GM12874 (cell line): Measurements from ENCODE around the gene FAM204A.

ENCODE experiments used
- CTCF ChIP-seq: IDR thresholded peaks from 2 replicates; pipeline ENCODE4 v1.5.1; 2011; ENCODE audit warnings: low read depth, mild to moderate bottlenecking, control low read depth, low read length, moderate library complexity; ENCODE audit not compliant: insufficient read depth

FAM204A gene

GRCh38 chr10:118256825-118257570 is 85.1 kb downstream of the FAM204A start:
- no peak for TF ChIP-seq CTCF

- TF ChIP-seq CTCF, result no peak
These were observed 85.9 kb downstream of the FAM204A start for GRCh38 chr10:118256209-118256608.

DNA sequence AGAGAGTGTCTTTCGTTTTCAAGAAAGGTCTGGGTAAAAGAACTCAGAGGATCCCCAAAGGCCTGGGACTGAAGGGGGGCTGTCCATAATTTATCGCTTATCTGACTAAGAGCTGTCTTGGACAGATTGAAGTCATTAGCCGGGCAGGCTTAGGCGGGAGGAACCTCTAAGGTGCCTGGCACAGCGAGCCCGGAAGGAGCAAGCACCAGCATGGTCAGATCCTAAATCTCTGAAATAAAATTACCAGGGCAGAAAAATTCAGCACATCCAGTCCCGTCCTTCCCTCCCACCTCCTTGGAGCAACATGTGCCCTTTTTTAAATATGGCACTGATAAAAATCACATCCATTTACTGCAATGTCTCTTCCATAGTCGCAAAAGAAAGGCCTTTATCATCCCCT is 86.8 kb downstream of the FAM204A start:
- TF ChIP-seq CTCF, result no peak

DNA sequence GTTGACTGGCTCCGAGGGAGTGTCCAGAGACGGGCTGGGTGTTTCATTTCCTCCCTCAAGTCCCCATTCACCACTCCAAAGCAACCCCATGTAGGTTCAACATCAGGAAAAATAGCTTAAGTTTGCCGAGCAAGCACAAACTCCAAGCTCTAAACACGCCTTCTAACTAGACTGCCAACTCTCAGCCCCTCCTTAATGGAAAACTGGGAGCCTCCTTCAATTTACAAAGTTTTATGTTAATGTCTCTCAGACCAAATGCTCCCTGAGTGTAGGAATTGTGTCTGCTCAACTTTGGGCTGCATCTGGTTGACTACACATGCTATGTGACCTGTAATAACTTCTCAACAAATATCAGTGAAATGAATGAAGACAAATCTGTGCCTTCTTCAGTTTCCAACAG is 87.5 kb downstream of the FAM204A start:
- TF ChIP-seq CTCF, result no peak

GRCh38 chr10:118253397-118253796 is 88.7 kb downstream of the FAM204A start:
- TF ChIP-seq CTCF, result no peak

GRCh38 chr10:118251791-118252190 is 90.3 kb downstream of the FAM204A start:
- no peak for TF ChIP-seq CTCF

GRCh38 chr10:118249714-118250113 is 92.4 kb downstream of the FAM204A start:
- no peak for TF ChIP-seq CTCF
